ENCODE measurements around the gene DNAL4.

The DNAL4 gene

GRCh38 chr22:38744981-38745380, 49.0 kb downstream of the DNAL4 start:
- no peak for DNase-seq (ENCODE audit: low read depth)
- no peak for TF ChIP-seq CTCF (IDR thresholded peaks at IDR 0.05; ENCODE audit: insufficient read depth, low read depth, low read length, missing control alignments)
- H3K4me3 ChIP-seq (ENCODE audit: low read length) = no peak overlapping the region

DNA sequence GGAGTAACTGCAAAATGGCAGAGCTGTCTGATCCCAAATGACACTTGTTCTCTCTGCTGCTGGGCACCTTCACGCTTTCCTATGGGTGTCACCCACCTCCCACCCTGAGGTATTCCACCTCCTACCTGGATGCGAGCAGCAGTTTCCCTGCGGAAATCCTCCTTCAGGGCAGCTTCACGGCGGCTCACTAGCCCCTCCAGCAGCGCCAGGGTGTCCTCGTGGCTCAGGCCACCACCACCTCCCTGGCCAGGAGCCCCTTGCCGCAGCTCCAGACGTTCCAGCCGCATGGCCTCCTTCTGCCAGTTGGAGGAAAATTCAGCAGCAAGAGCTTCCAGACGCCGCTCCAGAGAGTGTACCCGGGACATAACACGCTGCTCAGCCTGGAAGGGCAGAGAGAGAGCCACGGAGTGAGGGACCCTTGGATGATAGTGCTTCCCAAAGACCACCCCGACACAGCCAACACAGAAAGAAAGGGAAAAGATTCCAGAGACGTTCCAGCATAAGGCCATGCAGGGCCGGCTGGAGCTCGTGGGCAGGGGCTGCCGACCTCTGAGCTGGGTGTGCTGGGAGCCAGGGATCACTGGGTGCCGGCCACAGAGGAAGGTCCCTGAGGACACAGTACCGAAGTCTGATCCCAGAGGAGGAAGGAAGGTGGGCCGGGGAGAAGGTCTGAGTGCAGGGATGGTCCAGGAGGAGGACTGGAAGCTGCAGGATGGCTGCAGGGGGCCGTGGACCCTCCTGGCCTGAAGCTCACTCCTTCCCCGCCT, 51.6 kb downstream of the DNAL4 start:
- no peak overlapping the region for H3K4me3 ChIP-seq (ENCODE audit: low read length)
- no peak for TF ChIP-seq CTCF (IDR thresholded peaks at IDR 0.05; ENCODE audit: insufficient read depth, low read depth, low read length, missing control alignments)
- DNase-seq (ENCODE audit: low read depth) = no peak

- DNase-seq (ENCODE audit: low read depth) = no peak
- TF ChIP-seq CTCF (IDR thresholded peaks at IDR 0.05; ENCODE audit: insufficient read depth, low read depth, low read length, missing control alignments) = no peak
- no peak overlapping the region for H3K4me3 ChIP-seq (ENCODE audit: low read length)
Measured at GRCh38 chr22:38741576-38741975, 52.4 kb downstream of the DNAL4 start.

DNA sequence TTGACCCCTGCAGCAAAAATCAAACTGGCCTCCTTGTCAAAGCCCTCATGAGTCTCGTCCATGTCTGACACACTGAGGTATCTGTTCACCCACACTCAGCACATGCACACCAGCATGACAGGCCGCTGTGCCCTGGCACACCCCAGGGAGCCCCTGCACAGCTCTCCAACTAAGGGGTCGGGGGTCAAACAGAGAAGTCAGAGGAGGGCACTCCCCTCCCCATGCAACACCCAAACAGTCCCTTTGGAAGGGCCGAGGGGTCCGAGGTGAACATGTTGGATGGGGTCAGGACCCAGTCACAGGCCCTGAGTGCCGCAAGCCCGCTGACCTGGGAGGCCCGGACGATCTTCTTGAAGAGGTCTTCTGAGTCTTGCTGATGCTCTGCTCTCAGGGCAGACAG, 52.8 kb downstream of the DNAL4 start:
- H3K4me3 ChIP-seq (ENCODE audit: low read length) = no peak overlapping the region
- no peak for DNase-seq (ENCODE audit: low read depth)

DNA sequence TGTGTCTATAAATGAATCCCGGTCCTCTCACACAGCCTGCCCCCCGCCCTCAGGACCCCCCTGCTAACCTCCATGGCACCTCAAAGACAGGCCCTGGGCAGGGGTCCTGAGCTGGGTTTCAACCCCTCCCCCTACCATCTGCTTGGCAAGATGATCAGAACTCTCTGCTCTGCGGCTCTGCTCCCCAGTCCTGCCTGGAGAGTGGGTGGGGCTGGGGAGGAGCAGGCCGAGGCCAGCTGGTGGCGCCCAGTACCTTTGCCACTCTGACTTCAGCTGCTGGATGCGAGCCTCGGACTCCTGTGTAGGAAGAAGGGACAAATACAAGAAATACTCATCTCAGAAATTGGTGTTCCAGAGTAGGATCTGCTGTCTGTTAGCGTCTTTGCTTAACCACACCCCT, 53.2 kb downstream of the DNAL4 start:
- no peak for DNase-seq (ENCODE audit: low read depth)
- no peak overlapping the region for H3K4me3 ChIP-seq (ENCODE audit: low read length)
- TF ChIP-seq CTCF (IDR thresholded peaks at IDR 0.05; ENCODE audit: insufficient read depth, low read depth, low read length, missing control alignments) = no peak

More for the DNA sequence above, 52.8 kb downstream of the DNAL4 start:
- no peak for TF ChIP-seq CTCF (IDR thresholded peaks at IDR 0.05; ENCODE audit: insufficient read depth, low read depth, low read length, missing control alignments)

GRCh38 chr22:38740116-38740723, 53.7 kb downstream of the DNAL4 start:
- DNase-seq (ENCODE audit: low read depth) = no peak
- no peak overlapping the region for H3K4me3 ChIP-seq (ENCODE audit: low read length)
- no peak for TF ChIP-seq CTCF (IDR thresholded peaks at IDR 0.05; ENCODE audit: insufficient read depth, low read depth, low read length, missing control alignments)
